WTC11 (cell line): Measurements from ENCODE around the gene ABHD15. TPM values are rescaled to one million over a fixed set of nuclear protein-coding genes. Genes with fewer than 3 reads are reported as not detected.
A peak's percentile ranks its signal among the peaks of the same experiment; 100 is the strongest.

ENCODE experiments used
- ATAC-seq: fragments of 200-7000 bp; cut with Tn5 transposase; 2 replicates; pipeline ENCODE4 v1.10.0; 2021; ENCODE audit warnings: mild to moderate bottlenecking, moderate library complexity
- CTCF ChIA-PET: fragments of 300-600 bp; sonication (Branson Sonifier 250); formaldehyde crosslinking; loops from one replicate; lab custom pipeline; 2021; ENCODE audit warnings: antibody characterized with exemption; lab: Charles Lee
- POLR2A ChIA-PET: fragments of 350-600 bp; sonication (Branson Sonifier 250); formaldehyde crosslinking; loops from one replicate; lab custom pipeline; 2021; ENCODE audit warnings: antibody characterized with exemption; lab: Charles Lee
- DNase-seq: peaks from one replicate; pipeline ENCODE4 v3.0.0; 2021; ENCODE audit warnings: low spot score
- H3K27ac Mint-ChIP-seq: 2 replicates; pipeline ENCODE4 v1.8.0; 2021; ENCODE audit warnings: mixed read lengths
- H3K27me3 Mint-ChIP-seq: 2 replicates; pipeline ENCODE4 v1.8.0; 2021; ENCODE audit warnings: low read depth, mild to moderate bottlenecking, moderate library complexity, mixed read lengths
- H3K36me3 Mint-ChIP-seq: 2 replicates; pipeline ENCODE4 v1.8.0; 2021; ENCODE audit warnings: mixed read lengths
- H3K4me1 Mint-ChIP-seq: 2 replicates; pipeline ENCODE4 v1.8.0; 2022; ENCODE audit warnings: mixed read lengths
- H3K4me3 Mint-ChIP-seq: 2 replicates; pipeline ENCODE4 v1.8.0; 2021; ENCODE audit warnings: mild to moderate bottlenecking, moderate library complexity, mixed read lengths
- H3K9me3 Mint-ChIP-seq: 2 replicates; pipeline ENCODE4 v1.8.0; 2021; ENCODE audit warnings: mixed read lengths
- AR ChIP-seq: fragments of 250-450 bp; sonication (Bioruptor Pico); IDR thresholded peaks from 2 replicates; pipeline ENCODE4 v1.9.0; 2021; ENCODE audit warnings: mild to moderate bottlenecking
- CBFB ChIP-seq: sonication (generic); formaldehyde crosslinking; IDR thresholded peaks from 2 replicates; pipeline ENCODE4 v1.8.1; 2022; ENCODE audit warnings: mild to moderate bottlenecking, low read depth, missing genetic modification reagents
- FOXJ3 ChIP-seq: sonication (generic); formaldehyde crosslinking; IDR thresholded peaks from 2 replicates; pipeline ENCODE4 v1.9.0; 2021; ENCODE audit warnings: missing genetic modification reagents, mild to moderate bottlenecking, borderline replicate concordance
- FOXK1 ChIP-seq: sonication (generic); formaldehyde crosslinking; IDR thresholded peaks from 2 replicates; pipeline ENCODE4 v1.8.0; 2022; ENCODE audit warnings: mild to moderate bottlenecking, moderate library complexity, missing genetic modification reagents
- FOXP4 ChIP-seq: sonication (generic); formaldehyde crosslinking; IDR thresholded peaks from 2 replicates; pipeline ENCODE4 v1.8.0; 2022; ENCODE audit warnings: mild to moderate bottlenecking, missing genetic modification reagents
- IRF1 ChIP-seq: sonication (generic); formaldehyde crosslinking; IDR thresholded peaks from 2 replicates; pipeline ENCODE4 v1.8.0; 2023; ENCODE audit warnings: missing genetic modification reagents
- KAT7 ChIP-seq: sonication (generic); formaldehyde crosslinking; IDR thresholded peaks from 2 replicates; pipeline ENCODE4 v1.8.1; 2023; ENCODE audit warnings: missing genetic modification reagents, mild to moderate bottlenecking, borderline replicate concordance
- NFYB ChIP-seq: sonication (generic); formaldehyde crosslinking; conservative IDR thresholded peaks from 2 replicates; pipeline ENCODE4 v1.8.0; 2022; ENCODE audit warnings: low read depth, missing genetic modification reagents
- NR1H2 ChIP-seq: sonication (generic); formaldehyde crosslinking; IDR thresholded peaks from 2 replicates; pipeline ENCODE4 v1.9.0; 2021; ENCODE audit warnings: mild to moderate bottlenecking, moderate library complexity, missing genetic modification reagents
- SP1 ChIP-seq: sonication (generic); formaldehyde crosslinking; conservative IDR thresholded peaks from 2 replicates; pipeline ENCODE4 v1.8.1; 2022; ENCODE audit warnings: missing genetic modification reagents
- ZBTB43 ChIP-seq: sonication (generic); formaldehyde crosslinking; IDR thresholded peaks from 2 replicates; pipeline ENCODE4 v1.8.1; 2023; ENCODE audit warnings: mild to moderate bottlenecking, missing genetic modification reagents
- ZMAT4 ChIP-seq: fragments of 250-450 bp; sonication (Bioruptor Pico); IDR thresholded peaks from 2 replicates; pipeline ENCODE4 v1.9.0; 2021; ENCODE audit warnings: mild to moderate bottlenecking
- ZNF121 ChIP-seq: sonication (generic); formaldehyde crosslinking; IDR thresholded peaks from 2 replicates; pipeline ENCODE4 v1.8.0; 2023; ENCODE audit warnings: missing genetic modification reagents
- ZNF281 ChIP-seq: sonication (generic); formaldehyde crosslinking; IDR thresholded peaks from 2 replicates; pipeline ENCODE4 v1.8.0; 2023; ENCODE audit warnings: mild to moderate bottlenecking, missing genetic modification reagents
- total RNA-seq: library from RNA; stranded (reverse); gene quantifications from 3 replicates; pipeline ENCODE4 v1.2.3, GENCODE V29; 2021

ABHD15 gene
- total RNA-seq, 1 experiment from 2014 or later, result 2.8 TPM

GRCh38 chr17:29585080-29585751 lies 18.4 kb upstream of the ABHD15 start (continued):
- TF ChIP-seq ZMAT4 (CRISPR knock-in tag) (no peak), CBFB (no peak), FOXP4 (CRISPR knock-in tag) (no peak)

GRCh38 chr17:29584452-29585079 lies 17.7 kb upstream of the ABHD15 start:
- DNase-seq (no peak), ATAC-seq (no peak)
- Mint-ChIP-seq H3K4me3 (no peak overlapping the region; the same call in 1 of the 2 replicates), H3K4me1 (peaks cover 39% of the 10 kb centered on the region), H3K9me3 (no peaks in the 10 kb centered on the region), H3K36me3 (peaks cover 27% of the 10 kb centered on the region), H3K27ac (peak overlapping the region; percentile 60; the same call in 1 of the 2 replicates), H3K27me3 (no peaks in the 10 kb centered on the region)
- ChIA-PET CTCF (interaction anchor here (0.6 to 3.4 kb wide), 11 partner anchors 8 to 1523 kb away, joined by 3 to 32 read pairs (median 6); partner anchors contain the start of genes ABHD15 and ANKRD13B), POLR2A (no interaction called here)
- TF ChIP-seq ZNF281 (CRISPR knock-in tag), result peak; percentile 71; the same call in 1 of the 2 replicates
- no peak for TF ChIP-seq FOXK1 (CRISPR knock-in tag)

- H3K4me1 Mint-ChIP-seq, result peaks cover 39% of the 10 kb centered on the region
- no peak overlapping the region for H3K27ac Mint-ChIP-seq
- ChIA-PET POLR2A (no interaction called here), CTCF (interaction anchor here (0.9 to 3.4 kb wide), 7 partner anchors 9 to 34 kb away, joined by 4 to 32 read pairs (median 7); partner anchors contain the start of genes ABHD15 and ANKRD13B)
- no peak overlapping the region for H3K4me3 Mint-ChIP-seq
- TF ChIP-seq ZNF121 (CRISPR knock-in tag) (no peak), AR (CRISPR knock-in tag) (no peak), KAT7 (CRISPR knock-in tag) (no peak), SP1 (no peak), IRF1 (no peak), ZBTB43 (CRISPR knock-in tag) (no peak), FOXJ3 (CRISPR knock-in tag) (no peak), NR1H2 (CRISPR knock-in tag) (no peak), NFYB (CRISPR knock-in tag) (no peak)
- peaks cover 29% of the 10 kb centered on the region for H3K36me3 Mint-ChIP-seq
- H3K27me3 Mint-ChIP-seq, result no peaks in the 10 kb centered on the region
- DNase-seq, result no peak
- H3K9me3 Mint-ChIP-seq, result no peaks in the 10 kb centered on the region
- no peak for ATAC-seq
Measured at GRCh38 chr17:29583324-29584248, 16.7 kb upstream of the ABHD15 start.
